ENCODE measurements around the gene GLO1.

Gene GLO1

DNA sequence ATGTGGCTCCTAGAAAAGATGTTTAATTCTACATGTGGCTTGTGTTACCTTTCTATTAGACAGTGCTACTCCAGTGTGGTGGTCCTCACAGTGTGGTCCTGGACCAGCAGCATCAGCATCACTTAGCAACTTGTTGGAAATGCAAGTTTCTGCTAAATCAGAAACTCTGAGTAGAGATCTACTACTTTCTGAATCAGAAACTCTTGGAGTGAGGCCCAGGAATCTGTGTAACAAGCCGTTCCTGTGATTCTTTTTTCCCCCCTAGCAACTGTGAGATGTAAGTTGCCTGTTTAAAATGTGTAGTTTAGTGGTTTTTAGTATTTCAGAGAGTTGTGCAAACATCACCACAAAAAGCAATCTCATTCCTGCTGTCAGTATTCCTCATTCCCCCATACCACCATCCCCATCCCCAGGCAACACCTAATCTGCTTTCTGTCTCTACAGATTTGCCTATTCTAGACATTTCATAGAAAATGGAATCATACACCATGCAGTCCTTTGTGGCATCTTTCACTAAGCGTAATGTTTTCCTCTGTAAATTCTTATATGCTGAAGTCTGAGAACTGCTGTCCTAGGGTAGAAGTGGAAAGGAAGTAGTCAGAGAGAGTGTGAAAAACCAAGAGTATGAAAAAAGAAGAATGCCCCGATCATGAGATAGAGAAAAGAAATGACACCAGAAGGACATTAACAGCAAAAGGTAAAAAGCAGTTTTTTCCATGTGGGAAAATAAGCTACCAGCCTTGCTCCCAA lies 44.4 kb downstream of the GLO1 start:
- no peak for DNase-seq

DNA sequence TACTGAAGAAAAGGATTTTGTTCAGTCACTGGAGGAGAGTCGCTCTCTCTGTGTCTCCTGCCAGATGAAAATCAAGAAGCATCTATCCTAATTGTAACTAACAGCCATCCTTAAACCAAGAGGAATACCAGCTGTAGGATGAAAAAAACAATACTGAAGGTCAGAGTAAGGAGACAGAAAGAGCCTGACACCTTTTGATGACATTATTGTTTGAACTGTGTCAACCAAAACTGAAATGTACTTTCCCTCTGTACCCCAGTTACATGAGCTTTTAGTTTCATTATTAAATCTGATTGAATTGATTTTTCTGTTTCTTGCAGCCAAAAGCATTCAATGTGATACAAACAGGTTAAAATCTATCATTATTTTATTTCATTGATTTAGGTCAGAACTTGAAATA lies 46.0 kb downstream of the GLO1 start:
- no peak for DNase-seq

DNA sequence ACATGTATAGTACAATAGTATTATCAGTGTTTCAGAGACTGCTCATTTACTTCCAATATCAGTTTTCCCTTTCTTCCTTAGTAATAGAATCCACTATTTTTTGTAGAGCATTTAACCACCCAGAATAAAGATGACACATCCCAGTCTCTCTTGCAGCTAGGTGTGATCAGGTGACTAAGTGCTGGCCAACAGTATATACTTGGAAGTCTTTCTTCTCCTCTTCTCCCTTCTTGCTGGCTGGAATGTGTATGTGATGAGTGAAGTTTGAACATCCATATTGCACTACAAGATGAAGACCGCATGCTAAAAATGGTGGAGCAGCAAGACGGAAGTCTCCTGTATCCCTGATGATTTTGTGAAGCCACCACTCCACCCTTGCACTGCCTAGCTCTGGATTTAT lies 48.7 kb downstream of the GLO1 start:
- DNase-seq: no peak

DNA sequence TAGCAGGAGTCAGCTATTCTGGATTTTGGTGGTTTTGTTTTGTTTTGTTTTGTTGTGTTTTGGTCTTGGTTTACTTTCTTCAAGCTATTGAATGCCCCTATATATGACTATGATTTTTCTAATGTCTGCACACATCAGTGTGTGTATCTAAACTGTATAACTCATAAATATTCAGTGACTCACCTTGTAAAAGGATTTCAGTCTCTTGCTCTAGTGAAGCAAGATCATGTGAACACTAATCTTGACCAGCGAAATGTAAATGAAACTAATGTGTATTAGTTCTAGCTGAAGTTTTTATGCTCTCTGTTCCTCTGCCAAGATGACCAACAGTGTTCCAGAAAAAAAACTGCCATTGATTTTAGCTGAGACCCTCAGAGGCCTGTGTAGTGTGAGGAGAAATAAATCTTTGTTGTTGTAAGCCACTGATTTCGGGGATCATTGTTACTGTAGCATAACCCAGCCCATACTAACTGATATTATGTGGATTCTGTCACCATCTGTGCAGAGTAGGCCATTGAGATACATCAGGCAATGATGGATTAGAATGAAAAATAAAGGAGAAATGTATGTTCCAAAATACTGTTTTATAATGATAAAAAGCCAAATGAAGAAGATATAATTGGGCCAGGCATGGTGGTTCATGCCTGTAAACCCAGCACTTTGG lies 51.7 kb downstream of the GLO1 start:
- DNase-seq: no peak

DNA sequence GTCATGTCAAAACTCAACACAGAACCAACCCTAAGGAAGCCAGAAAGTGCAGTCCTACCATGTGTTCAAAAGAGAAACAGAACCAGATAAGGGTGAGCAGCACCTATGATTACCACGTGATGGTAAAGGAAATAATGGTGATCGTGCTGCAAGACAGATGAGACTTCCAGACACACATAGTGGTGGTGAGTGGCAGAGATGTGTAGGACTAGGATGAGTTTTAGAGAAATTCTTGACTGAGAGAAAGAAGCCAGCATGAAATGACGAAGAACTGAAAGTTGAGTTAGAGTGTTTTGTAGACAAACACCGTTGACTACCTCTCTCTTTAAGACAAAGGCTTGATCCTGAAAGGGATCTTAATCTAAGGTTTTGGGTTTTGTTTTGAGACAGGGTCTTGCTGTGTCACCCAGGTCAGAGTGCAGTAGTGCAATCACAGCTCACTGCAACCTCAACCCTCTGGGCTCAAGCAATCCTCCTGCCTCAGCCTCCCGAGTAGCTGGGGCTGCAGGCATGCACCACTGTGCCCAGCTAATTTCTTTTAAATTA lies 52.7 kb downstream of the GLO1 start:
- DNase-seq: no peak

DNA sequence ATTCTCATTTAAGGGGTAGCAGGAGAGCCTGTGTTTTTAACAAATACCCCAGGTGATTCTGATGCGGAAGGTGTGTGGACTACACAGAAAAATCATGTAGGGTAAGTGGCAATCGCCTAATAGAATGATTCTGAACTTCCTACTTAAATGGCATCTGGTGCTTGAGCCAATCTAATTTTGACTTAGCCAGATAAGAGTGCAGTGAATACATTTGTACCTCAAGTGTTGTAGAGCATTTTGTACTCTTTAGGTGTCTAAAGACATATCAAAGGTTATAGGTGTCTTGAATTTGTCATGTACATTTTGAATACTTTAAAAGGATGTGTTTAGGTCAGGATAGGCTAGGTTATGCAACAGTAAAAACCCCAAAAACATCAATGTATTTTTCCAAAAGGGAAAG lies 53.2 kb downstream of the GLO1 start:
- DNase-seq: no peak

DNA sequence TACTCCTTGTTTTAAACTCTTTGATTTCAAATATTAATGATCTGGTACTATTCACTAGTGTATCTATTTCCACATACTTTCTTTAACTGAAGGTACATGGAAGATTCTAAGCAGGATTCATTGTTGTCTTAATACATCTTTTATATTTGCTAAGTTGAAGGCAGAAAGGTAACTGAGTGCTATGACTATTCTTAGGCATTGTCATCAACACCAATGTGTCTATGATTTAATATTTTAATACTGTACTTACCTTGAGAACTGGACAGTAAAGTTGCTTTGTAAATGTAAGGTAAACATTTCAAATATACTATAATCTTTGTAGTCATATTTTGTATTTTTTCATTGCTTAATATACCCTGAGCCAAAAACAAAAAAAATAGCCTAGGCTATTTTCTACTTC lies 54.3 kb downstream of the GLO1 start:
- no peak for DNase-seq

DNA sequence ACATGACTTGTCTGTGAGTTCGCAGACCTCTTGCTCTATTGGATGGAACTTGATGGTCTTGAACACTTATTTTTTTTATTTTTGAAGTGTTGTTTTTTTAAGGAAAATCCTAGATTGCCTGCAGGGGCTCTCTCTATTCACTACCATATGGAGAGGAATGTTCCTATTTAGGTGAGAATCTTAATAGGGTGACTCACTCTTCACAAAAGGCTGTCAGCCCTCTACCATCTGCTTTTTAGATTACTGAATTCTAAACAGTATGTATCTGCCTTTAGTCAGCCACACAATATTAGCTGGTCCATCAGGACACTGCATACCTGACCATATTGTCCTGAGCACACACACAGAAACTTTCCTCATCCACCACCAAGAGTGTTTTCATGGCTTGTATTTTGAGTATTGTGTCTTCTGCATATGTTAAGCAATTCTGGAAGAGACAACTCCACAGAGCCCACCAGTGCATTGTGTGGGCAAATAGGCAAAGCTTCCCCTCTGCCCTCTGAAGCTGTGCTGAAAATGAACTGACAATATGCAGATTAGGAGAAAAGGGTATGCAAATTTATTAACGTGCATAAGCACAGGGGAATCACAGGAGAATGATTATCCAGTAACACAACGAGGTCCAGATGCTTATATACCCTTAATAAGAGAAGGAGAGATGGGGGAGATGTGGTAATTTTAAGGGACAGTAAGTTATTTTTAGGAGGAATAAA lies 56.6 kb downstream of the GLO1 start:
- no peak for DNase-seq

DNA sequence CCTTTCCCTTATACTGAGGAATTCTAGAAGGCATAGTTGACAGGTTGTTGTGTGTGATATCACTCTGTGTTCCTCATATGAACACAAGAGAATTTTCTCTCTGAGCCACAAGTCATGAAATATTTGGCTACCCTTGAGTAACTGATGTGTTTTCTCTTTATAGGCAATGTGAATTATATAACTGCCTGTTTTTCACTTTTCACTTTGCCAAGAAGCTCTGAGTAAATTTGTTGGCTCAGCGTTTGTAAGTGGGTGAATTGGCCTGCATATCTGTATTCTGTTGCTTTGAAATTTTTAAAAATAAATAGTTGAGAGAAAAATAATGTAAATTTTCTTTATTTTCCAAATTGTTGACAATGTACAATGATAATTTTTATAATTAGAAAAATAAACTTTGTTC lies 58.0 kb downstream of the GLO1 start:
- DNase-seq: no peak

DNA sequence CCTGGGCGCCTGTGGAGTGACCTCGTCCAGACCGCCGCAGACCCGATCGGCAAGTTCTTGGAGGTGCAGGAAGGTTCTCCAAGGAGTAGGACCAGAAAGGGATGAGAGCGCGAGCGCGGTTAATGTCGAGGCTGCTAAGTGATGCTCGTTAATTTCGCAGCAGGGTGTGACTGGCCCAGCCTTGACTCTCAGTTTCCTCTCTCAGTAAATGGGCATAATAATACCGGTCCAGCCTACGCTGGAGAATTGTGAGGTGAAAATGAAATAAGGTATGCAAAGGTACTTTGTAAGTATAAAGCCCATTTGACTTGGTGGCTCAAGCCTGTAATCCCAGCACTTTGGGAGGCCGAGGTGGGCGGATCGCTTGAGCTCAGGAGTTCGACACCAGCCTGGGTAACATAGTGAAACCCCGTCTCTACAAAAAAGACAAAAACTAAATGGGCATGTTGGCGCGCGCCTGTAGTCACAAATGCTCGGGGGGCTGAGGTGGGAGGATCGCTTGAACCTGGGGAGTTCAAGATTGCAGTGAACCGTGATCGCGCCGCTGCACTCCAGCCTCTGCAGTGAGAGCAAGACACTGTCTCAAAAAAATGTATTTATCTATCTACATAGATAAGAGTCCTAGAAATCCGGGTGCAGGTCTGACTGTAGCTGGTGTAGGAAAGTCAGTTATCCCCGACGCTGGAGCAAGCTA lies 62.6 kb downstream of the GLO1 start:
- DNase-seq: no peak

DNA sequence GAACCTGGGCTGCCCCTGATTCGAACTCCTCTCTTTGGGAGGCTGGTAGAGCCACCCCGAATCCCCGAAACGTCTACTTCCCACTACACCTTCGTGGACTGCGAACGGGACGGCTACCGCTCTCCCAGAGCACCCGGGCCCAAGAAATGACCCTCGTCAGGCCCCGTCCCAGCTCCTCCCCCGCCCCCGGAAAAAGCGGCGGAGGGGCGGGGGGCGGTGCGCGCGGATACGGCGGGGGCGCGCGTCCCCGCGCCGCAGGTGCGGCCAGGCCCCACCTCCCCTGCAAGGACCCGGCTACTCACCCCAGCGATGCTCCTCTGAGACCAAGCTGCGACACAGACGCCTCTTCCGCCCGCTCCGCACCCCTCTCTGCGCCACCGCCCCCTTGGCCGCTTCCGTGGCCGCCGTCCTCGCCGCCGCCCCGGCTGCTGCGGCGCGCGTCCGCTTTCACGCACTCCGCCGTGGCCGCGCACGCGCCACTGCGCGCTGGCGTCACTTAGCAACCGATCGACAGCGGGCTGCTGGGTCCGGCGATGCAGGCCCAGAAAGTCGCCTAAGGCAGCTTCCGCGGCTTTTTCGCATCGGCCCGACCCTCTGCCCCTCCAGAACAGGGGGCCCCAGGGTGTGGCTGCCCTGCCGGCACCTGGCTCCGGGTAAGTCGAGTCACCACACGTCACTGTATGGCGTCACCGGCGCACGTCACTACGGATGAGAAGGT lies 63.3 kb downstream of the GLO1 start, which contains the start of gene BTBD9:
Gene BTBD9 (minus strand): TSS at position 432 of the 718 bp plus-strand sequence.
- DNase-seq: peak; percentile 90

DNA sequence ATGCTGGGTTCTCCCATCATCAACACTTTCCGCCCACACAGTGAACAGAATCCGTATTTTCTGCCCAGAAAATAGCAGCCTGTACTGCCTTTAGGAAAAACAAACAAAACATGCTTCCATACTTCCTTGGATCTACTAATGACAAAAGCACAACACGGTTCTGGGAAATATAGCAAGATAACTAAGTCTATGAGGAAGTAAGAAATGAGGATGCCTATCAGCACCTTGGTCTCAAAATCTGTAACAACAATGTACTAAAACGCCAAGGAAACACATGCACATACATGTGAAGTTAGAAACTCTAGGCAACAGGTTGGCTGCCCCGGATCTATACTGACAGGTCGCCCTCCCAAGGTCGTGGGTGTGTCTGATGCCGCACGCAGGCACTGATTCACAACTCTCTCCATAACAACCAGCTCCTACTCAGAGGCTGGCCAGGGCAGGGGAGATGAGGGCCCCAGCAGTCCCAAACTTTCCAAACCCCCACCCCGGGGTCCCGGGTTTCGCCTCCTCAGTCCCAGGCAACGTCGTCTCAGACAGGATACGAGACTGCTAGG lies 63.9 kb downstream of the GLO1 start:
- DNase-seq: peak; percentile 25

DNA sequence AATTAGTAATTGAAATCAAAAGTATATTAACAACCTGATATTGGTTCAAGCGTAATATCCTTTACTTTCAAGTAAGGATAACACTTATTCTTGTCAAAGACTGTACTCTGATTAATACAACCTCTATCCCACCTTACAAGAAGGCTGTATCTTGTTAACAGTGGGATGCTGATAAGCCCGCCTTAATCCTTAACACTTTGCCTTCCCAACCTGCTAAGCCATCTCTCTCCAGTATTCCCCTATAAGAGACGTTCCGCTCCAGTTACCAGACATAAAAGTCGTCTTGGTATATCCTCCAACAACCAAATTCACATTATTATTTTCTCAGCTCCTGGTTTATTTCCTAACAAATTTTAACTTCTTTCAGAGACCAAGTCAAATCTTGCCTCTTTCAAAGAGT lies 65.2 kb downstream of the GLO1 start:
- no peak for DNase-seq

DNA sequence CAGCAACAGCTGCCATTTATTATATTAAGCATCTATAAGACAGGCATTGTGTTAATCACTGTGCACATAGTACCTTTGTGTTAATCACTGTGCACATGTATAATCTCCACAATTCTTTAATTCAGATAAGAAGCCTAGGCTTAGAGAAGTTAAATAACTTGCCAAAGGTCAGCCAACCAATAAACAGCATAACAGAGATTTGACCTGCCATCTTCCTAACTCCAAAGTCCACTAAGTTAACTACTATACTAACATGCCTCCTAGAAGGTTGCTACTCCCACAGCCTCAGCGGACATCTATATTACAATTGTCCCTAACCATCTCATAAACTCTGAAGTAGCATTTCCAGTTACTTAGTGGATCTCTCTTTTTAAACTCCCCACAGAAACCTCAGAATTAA lies 66.9 kb downstream of the GLO1 start:
- DNase-seq: no peak

DNA sequence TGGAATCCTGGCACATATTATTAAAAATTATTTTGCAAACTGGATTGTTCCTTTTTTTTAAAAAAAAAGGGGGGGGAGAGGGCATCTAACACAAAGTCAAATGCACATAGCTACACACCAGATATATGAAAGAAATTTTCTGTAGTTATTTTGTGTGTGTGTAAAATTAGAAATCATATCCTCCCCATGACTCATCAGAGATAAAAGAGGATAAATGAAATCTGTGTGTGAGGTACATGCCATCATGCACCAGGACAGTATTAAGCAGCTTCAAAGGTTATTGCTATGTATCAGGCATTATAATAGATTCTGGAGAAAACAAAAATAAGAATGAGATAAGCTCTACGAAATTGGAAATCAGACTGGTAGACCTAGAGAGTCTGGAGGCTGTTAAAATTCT lies 68.4 kb downstream of the GLO1 start:
- no peak for DNase-seq

DNA sequence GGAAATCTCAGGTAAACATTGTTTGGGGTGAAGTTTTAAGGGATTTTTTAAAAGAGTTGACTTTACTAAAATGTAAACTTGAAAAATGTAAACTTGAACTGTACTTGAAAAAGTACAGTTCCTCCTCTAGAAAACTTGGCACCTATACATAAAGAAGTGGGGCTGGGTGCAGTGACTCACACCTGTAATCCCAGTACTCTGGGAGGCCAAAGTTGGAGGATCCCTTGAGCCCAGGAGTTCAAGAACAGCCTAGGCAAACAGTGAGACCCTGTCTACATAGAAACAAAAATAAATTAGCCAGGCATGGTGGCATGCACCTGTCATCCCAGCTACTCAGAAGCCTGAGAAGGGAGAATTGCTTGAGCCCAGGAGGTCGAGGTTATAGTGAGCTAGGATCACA lies 70.5 kb downstream of the GLO1 start:
- DNase-seq: no peak

DNA sequence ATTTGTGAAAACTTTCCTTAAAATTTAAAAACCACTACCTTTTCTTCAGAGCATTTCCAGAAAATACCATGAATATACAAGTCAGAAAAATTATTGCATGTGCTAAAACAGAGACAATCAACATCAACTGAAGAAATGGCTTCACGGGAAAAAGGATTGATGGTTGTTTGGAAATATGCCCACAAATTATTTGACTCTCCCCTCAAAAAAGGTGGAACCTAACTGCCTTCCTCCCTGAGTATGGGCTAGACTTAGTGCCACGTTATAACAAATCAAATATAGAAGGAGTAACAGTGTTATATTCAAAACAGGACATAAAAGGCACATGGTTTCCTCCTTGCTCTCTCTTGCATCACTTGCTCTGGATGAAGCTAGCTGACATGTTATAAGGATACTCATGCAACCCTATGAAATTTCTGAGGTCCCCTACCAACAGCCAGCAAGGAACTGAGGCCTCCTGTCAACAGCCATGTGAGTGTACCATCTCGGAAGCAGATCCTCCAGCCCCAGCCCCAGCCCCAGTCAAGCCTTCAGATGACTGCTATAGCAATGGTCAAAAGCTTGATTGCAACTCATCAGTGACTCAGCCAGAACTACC lies 71.7 kb downstream of the GLO1 start:
- no peak for DNase-seq
